Retinal pigment epithelial cell (primary cell): ENCODE measurements around the gene HOXB5.

Source experiments
- DNase-seq: peaks from one replicate; pipeline ENCODE4 v3.0.0-alpha.2; 2010; ENCODE audit warnings: low read depth
- H3K4me3 ChIP-seq: 2 replicates; pipeline ENCODE4 v1.5.1; 2011; ENCODE audit warnings: mild to moderate bottlenecking, low read length, control low read depth, moderate library complexity
- CTCF ChIP-seq: conservative IDR thresholded peaks from 2 replicates; pipeline ENCODE4 v1.5.1; 2011; ENCODE audit warnings: low read depth, low read length, control low read depth, inconsistent platforms

Gene HOXB5

GRCh38 chr17:48627623-48628521 lies 34.3 kb upstream of the HOXB5 start:
- no peak for TF ChIP-seq CTCF
- no peak overlapping the region for H3K4me3 ChIP-seq
- no peak for DNase-seq

GRCh38 chr17:48627118-48627597 lies 33.6 kb upstream of the HOXB5 start:
- no peak overlapping the region for H3K4me3 ChIP-seq
- DNase-seq = no peak
- TF ChIP-seq CTCF = no peak

- no peak for DNase-seq
- no peak within 1 kb of the TSS for H3K4me3 ChIP-seq
- TF ChIP-seq CTCF = no peak
These were observed 32.9 kb upstream of the HOXB5 start, which contains the start of gene HOXB9 for GRCh38 chr17:48626245-48627117. TSS of gene HOXB9 (minus strand) at chr17:48626358. CDS start at chr17:48626269, 89 bp downstream.

GRCh38 chr17:48625495-48626244 lies 32.1 kb upstream of the HOXB5 start:
- DNase-seq = no peak

GRCh38 chr17:48624544-48625494 lies 31.2 kb upstream of the HOXB5 start:
- H3K4me3 ChIP-seq = no peak overlapping the region
- no peak for DNase-seq
- TF ChIP-seq CTCF = no peak

More at GRCh38 chr17:48625495-48626244, 32.1 kb upstream of the HOXB5 start:
- TF ChIP-seq CTCF = no peak
- H3K4me3 ChIP-seq = no peak overlapping the region
